SK-N-SH (cell line): ENCODE data around the gene TECPR2.

Experiments used
- EP300 ChIP-seq, 2 experiments: IDR thresholded peaks; 2 replicates each; pipeline versions ENCODE4 v1.4.0 to v1.6.1; 2012; ENCODE audit warnings: borderline replicate concordance in 1 of 2, low read depth in 1 of 2, low read length in 1 of 2
- FOXJ3 ChIP-seq: sonication (generic); formaldehyde crosslinking; IDR thresholded peaks from 2 replicates; pipeline ENCODE4 v1.5.1; 2020; ENCODE audit warnings: mild to moderate bottlenecking, missing genetic modification reagents
- POLR2AphosphoS5 ChIP-seq: IDR thresholded peaks from 2 replicates; pipeline ENCODE4 v1.6.1; 2012; ENCODE audit warnings: low read depth, low read length
- RFX5 ChIP-seq: IDR thresholded peaks from 2 replicates; pipeline ENCODE4 v1.6.1; 2012; ENCODE audit warnings: mild to moderate bottlenecking, improper control_type of control experiment, low read length
- YY1 ChIP-seq: IDR thresholded peaks from 2 replicates; pipeline ENCODE4 v1.4.0; 2012; ENCODE audit warnings: low read depth, mild to moderate bottlenecking
- TF ChIP-seq, protein P1 (sequence below): fragments of 200-600 bp; sonication (generic); IDR thresholded peaks from 2 replicates; pipeline ENCODE4 v1.6.1; 2017; ENCODE audit warnings: antibody characterized with exemption, mild to moderate bottlenecking, moderate library complexity
- TF ChIP-seq, protein P2 (sequence below): IDR thresholded peaks from 2 replicates; pipeline ENCODE4 v1.4.0; 2012; ENCODE audit warnings: low read depth, borderline replicate concordance

DNA sequence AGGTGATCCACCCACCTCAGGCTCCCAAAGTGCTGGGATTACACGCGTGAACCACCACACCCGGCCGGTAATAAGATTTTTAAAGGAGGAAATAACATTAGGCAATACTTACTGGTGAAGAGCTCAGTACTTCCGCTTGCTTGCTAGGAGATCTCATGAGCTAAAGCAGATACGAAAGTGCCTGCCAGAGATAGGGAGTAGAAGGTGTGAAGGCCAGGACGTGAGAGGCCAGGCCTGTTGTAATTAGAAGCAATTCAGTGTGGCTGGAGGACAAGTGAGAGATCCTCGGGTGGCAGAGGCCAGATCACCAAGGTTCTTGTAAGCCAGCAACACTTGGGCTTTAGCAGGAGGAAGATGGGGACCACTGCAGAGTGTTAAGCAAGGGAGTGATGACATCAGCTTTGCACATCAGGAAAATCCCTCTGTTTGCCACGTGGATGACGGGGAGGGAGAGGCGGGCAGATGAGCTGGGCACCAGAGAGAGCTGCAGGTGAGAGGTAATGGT, 7.6 kb downstream of the TECPR2 start:
- no peak for TF ChIP-seq RFX5
- TF ChIP-seq POLR2AphosphoS5, result no peak
- no peak for TF ChIP-seq YY1
- TF ChIP-seq, protein P1, sequence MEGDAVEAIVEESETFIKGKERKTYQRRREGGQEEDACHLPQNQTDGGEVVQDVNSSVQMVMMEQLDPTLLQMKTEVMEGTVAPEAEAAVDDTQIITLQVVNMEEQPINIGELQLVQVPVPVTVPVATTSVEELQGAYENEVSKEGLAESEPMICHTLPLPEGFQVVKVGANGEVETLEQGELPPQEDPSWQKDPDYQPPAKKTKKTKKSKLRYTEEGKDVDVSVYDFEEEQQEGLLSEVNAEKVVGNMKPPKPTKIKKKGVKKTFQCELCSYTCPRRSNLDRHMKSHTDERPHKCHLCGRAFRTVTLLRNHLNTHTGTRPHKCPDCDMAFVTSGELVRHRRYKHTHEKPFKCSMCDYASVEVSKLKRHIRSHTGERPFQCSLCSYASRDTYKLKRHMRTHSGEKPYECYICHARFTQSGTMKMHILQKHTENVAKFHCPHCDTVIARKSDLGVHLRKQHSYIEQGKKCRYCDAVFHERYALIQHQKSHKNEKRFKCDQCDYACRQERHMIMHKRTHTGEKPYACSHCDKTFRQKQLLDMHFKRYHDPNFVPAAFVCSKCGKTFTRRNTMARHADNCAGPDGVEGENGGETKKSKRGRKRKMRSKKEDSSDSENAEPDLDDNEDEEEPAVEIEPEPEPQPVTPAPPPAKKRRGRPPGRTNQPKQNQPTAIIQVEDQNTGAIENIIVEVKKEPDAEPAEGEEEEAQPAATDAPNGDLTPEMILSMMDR, result no peak
- TF ChIP-seq, protein P2, sequence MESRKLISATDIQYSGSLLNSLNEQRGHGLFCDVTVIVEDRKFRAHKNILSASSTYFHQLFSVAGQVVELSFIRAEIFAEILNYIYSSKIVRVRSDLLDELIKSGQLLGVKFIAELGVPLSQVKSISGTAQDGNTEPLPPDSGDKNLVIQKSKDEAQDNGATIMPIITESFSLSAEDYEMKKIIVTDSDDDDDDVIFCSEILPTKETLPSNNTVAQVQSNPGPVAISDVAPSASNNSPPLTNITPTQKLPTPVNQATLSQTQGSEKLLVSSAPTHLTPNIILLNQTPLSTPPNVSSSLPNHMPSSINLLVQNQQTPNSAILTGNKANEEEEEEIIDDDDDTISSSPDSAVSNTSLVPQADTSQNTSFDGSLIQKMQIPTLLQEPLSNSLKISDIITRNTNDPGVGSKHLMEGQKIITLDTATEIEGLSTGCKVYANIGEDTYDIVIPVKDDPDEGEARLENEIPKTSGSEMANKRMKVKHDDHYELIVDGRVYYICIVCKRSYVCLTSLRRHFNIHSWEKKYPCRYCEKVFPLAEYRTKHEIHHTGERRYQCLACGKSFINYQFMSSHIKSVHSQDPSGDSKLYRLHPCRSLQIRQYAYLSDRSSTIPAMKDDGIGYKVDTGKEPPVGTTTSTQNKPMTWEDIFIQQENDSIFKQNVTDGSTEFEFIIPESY, result no peak
- TF ChIP-seq EP300 (IDR thresholded peaks at IDR 0.05; ENCODE audit: borderline replicate concordance in 1 of 2, low read depth in 1 of 2, low read length in 1 of 2), result no peak
- TF ChIP-seq FOXJ3 (CRISPR knock-in tag), result no peak
